Measurements from ENCODE around the gene TRABD. TPM values are rescaled to one million over a fixed set of nuclear protein-coding genes. Genes with fewer than 3 reads are reported as not detected.
"Not testable (repeated sequence)": the region's sequence is repeated elsewhere in the genome, so short reads cannot be mapped to it uniquely, and the experiment has no call there.

TRABD gene
- total RNA-seq, 2 experiments from 2014 or later: 115 to 129 TPM

- H3K36me3 Mint-ChIP-seq (ENCODE audit: low read depth): peaks cover 28% of the 10 kb centered on the region
- no peaks in the 10 kb centered on the region for H3K27me3 Mint-ChIP-seq (ENCODE audit: low read depth)
- peak overlapping the region; percentile 56 for H3K27ac Mint-ChIP-seq
- POLR2A ChIA-PET: no interaction called here
- ATAC-seq (no peak), DNase-seq (no peak)
- H3K9me3 Mint-ChIP-seq (ENCODE audit: insufficient read depth): no peaks in the 10 kb centered on the region
- H3K4me1 Mint-ChIP-seq (ENCODE audit: low read depth): peaks cover 28% of the 10 kb centered on the region
- H3K4me3 Mint-ChIP-seq: no peak overlapping the region
- CTCF ChIA-PET: interaction anchor here (1.5 kb wide), 1 partner anchor 32 kb away, joined by 3 read pairs; no protein-coding TSS in a partner anchor
Measured at GRCh38 chr22:50204571-50204970, 18.9 kb downstream of the TRABD start.

GRCh38 chr22:50204998-50205397 is 19.3 kb downstream of the TRABD start:
- ATAC-seq; H3K27me3 Mint-ChIP-seq (ENCODE audit: low read depth); H3K4me3 Mint-ChIP-seq; H3K9me3 Mint-ChIP-seq (ENCODE audit: insufficient read depth); DNase-seq: not testable (repeated sequence)
- peak overlapping the region; percentile 56 for H3K27ac Mint-ChIP-seq
- H3K36me3 Mint-ChIP-seq (ENCODE audit: low read depth): peaks cover 31% of the 10 kb centered on the region
- POLR2A ChIA-PET: interaction anchor here (1.1 kb wide), 1 partner anchor 99 kb away, joined by 3 read pairs; no protein-coding TSS in a partner anchor
- CTCF ChIA-PET: interaction anchor here (2.5 kb wide), 1 partner anchor 13 kb away, joined by 10 read pairs; no protein-coding TSS in a partner anchor
- H3K4me1 Mint-ChIP-seq (ENCODE audit: low read depth): peaks cover 30% of the 10 kb centered on the region

- Mint-ChIP-seq H3K27me3 (ENCODE audit: low read depth) (no peaks in the 10 kb centered on the region), H3K9me3 (ENCODE audit: insufficient read depth) (no peaks in the 10 kb centered on the region), H3K4me1 (ENCODE audit: low read depth) (peaks cover 30% of the 10 kb centered on the region), H3K36me3 (ENCODE audit: low read depth) (peaks cover 35% of the 10 kb centered on the region), H3K4me3 (no peak overlapping the region), H3K27ac (no peak overlapping the region)
- ATAC-seq (no peak), DNase-seq (no peak)
- ChIA-PET POLR2A (interaction anchor here (1.1 to 1.8 kb wide), 2 partner anchors 15 to 100 kb away, joined by 3 to 6 read pairs; no protein-coding TSS in a partner anchor), CTCF (interaction anchor here (0.8 to 2.5 kb wide), 4 partner anchors 14 to 56 kb away, joined by 3 to 10 read pairs (median 4); no protein-coding TSS in a partner anchor)
Measured at GRCh38 chr22:50205781-50206569, 20.3 kb downstream of the TRABD start.

GRCh38 chr22:50206599-50206998 is 20.9 kb downstream of the TRABD start:
- DNase-seq: no peak
- CTCF ChIA-PET: interaction anchor here (0.8 to 2.5 kb wide), 4 partner anchors 15 to 57 kb away, joined by 3 to 10 read pairs (median 4); no protein-coding TSS in a partner anchor
- Mint-ChIP-seq H3K36me3 (ENCODE audit: low read depth) (peaks cover 39% of the 10 kb centered on the region), H3K4me3 (no peak overlapping the region), H3K9me3 (ENCODE audit: insufficient read depth) (no peaks in the 10 kb centered on the region), H3K27ac (no peak overlapping the region), H3K4me1 (ENCODE audit: low read depth) (peaks cover 30% of the 10 kb centered on the region), H3K27me3 (ENCODE audit: low read depth) (no peaks in the 10 kb centered on the region)
- no peak for ATAC-seq
- POLR2A ChIA-PET: interaction anchor here (1.8 kb wide), 1 partner anchor 16 kb away, joined by 6 read pairs; no protein-coding TSS in a partner anchor

- POLR2A ChIA-PET: interaction anchor here (1.8 kb wide), 1 partner anchor 17 kb away, joined by 9 read pairs; no protein-coding TSS in a partner anchor
- Mint-ChIP-seq H3K9me3 (ENCODE audit: insufficient read depth) (no peaks in the 10 kb centered on the region), H3K4me1 (ENCODE audit: low read depth) (peaks cover 21% of the 10 kb centered on the region), H3K36me3 (ENCODE audit: low read depth) (peaks cover 40% of the 10 kb centered on the region), H3K27me3 (ENCODE audit: low read depth) (no peaks in the 10 kb centered on the region), H3K27ac (no peak overlapping the region), H3K4me3 (no peak overlapping the region)
- CTCF ChIA-PET: interaction anchor here (0.5 to 2.5 kb wide), 5 partner anchors 16 to 221 kb away, joined by 3 to 10 read pairs (median 4); no protein-coding TSS in a partner anchor
- no peak for DNase-seq
- ATAC-seq: no peak
Measured at GRCh38 chr22:50207383-50208140, 21.8 kb downstream of the TRABD start.

GRCh38 chr22:50208430-50208938 is 22.8 kb downstream of the TRABD start:
- H3K4me3 Mint-ChIP-seq: no peak overlapping the region
- H3K27ac Mint-ChIP-seq: no peak overlapping the region
- H3K9me3 Mint-ChIP-seq (ENCODE audit: insufficient read depth): no peaks in the 10 kb centered on the region
- H3K27me3 Mint-ChIP-seq (ENCODE audit: low read depth): no peaks in the 10 kb centered on the region
- H3K36me3 Mint-ChIP-seq (ENCODE audit: low read depth): peaks cover 43% of the 10 kb centered on the region
- ATAC-seq (no peak), DNase-seq (no peak)
- H3K4me1 Mint-ChIP-seq (ENCODE audit: low read depth): peaks cover 16% of the 10 kb centered on the region
- POLR2A ChIA-PET: interaction anchor here (1.8 kb wide), 1 partner anchor 18 kb away, joined by 9 read pairs; no protein-coding TSS in a partner anchor
- CTCF ChIA-PET: interaction anchor here (0.5 to 1.6 kb wide), 4 partner anchors 17 to 220 kb away, joined by 3 to 7 read pairs (median 4); no protein-coding TSS in a partner anchor

GRCh38 chr22:50208939-50209892 is 23.5 kb downstream of the TRABD start:
- ChIA-PET POLR2A (interaction anchor here (1.8 kb wide), 1 partner anchor 19 kb away, joined by 9 read pairs; no protein-coding TSS in a partner anchor), CTCF (interaction anchor here (1.1 to 1.6 kb wide), 3 partner anchors 18 to 61 kb away, joined by 4 to 7 read pairs (median 5); no protein-coding TSS in a partner anchor)
- peak; percentile 41 for ATAC-seq
- H3K36me3 Mint-ChIP-seq (ENCODE audit: low read depth): peaks cover 42% of the 10 kb centered on the region
- no peaks in the 10 kb centered on the region for H3K27me3 Mint-ChIP-seq (ENCODE audit: low read depth)
- peak overlapping the region; percentile 53 for H3K27ac Mint-ChIP-seq
- H3K4me3 Mint-ChIP-seq: no peak overlapping the region
- H3K9me3 Mint-ChIP-seq (ENCODE audit: insufficient read depth): no peaks in the 10 kb centered on the region
- H3K4me1 Mint-ChIP-seq (ENCODE audit: low read depth): peaks cover 15% of the 10 kb centered on the region
- DNase-seq: no peak

- Mint-ChIP-seq H3K27me3 (ENCODE audit: low read depth) (no peaks in the 10 kb centered on the region), H3K9me3 (ENCODE audit: insufficient read depth) (no peaks in the 10 kb centered on the region), H3K36me3 (ENCODE audit: low read depth) (peaks cover 41% of the 10 kb centered on the region), H3K4me1 (ENCODE audit: low read depth) (peaks cover 14% of the 10 kb centered on the region), H3K27ac (peak overlapping the region; percentile 53), H3K4me3 (no peak overlapping the region)
- POLR2A ChIA-PET: no interaction called here
- peak; percentile 80 for DNase-seq
- ATAC-seq: peak; percentile 76
- CTCF ChIA-PET: interaction anchor here (2.4 kb wide), 1 partner anchor 61 kb away, joined by 15 read pairs; no protein-coding TSS in a partner anchor
Measured at GRCh38 chr22:50209893-50210292, 24.2 kb downstream of the TRABD start.

GRCh38 chr22:50210378-50211139 is 24.8 kb downstream of the TRABD start:
- Mint-ChIP-seq H3K36me3 (ENCODE audit: low read depth) (peaks cover 41% of the 10 kb centered on the region), H3K27ac (no peak overlapping the region)
- POLR2A ChIA-PET: interaction anchor here (0.5 kb wide), 1 partner anchor 305 kb away, joined by 4 read pairs; no protein-coding TSS in a partner anchor

GRCh38 chr22:50211147-50211546 is 25.4 kb downstream of the TRABD start:
- Mint-ChIP-seq H3K4me1 (ENCODE audit: low read depth) (peaks cover 13% of the 10 kb centered on the region), H3K36me3 (ENCODE audit: low read depth) (peaks cover 45% of the 10 kb centered on the region), H3K4me3 (no peak overlapping the region), H3K9me3 (ENCODE audit: insufficient read depth) (no peaks in the 10 kb centered on the region), H3K27me3 (ENCODE audit: low read depth) (no peaks in the 10 kb centered on the region), H3K27ac (no peak overlapping the region)
- ChIA-PET CTCF (interaction anchor here (1.0 to 2.4 kb wide), 5 partner anchors 9 to 118 kb away, joined by 3 to 15 read pairs (median 4); no protein-coding TSS in a partner anchor), POLR2A (interaction anchor here (0.5 to 1.3 kb wide), 2 partner anchors 304 to 315 kb away, joined by 4 read pairs; partner anchors contain the start of gene SCO2)
- ATAC-seq (no peak), DNase-seq (no peak)

More at GRCh38 chr22:50210378-50211139, 24.8 kb downstream of the TRABD start:
- no peaks in the 10 kb centered on the region for H3K27me3 Mint-ChIP-seq (ENCODE audit: low read depth)
- no peak overlapping the region for H3K4me3 Mint-ChIP-seq
- ATAC-seq: no peak
- CTCF ChIA-PET: interaction anchor here (1.0 to 2.4 kb wide), 5 partner anchors 9 to 118 kb away, joined by 3 to 15 read pairs (median 4); no protein-coding TSS in a partner anchor
- no peaks in the 10 kb centered on the region for H3K9me3 Mint-ChIP-seq (ENCODE audit: insufficient read depth)
- DNase-seq: no peak
- H3K4me1 Mint-ChIP-seq (ENCODE audit: low read depth): peaks cover 13% of the 10 kb centered on the region
